ENCODE measurements around the gene TENM4.

- no peak for TF ChIP-seq EGR1 (IDR thresholded peaks at IDR 0.05; ENCODE audit: low read depth in 2 of 2)
- TF ChIP-seq SP1 (IDR thresholded peaks at IDR 0.05) = no peak
- no peak for TF ChIP-seq CTCF (IDR thresholded peaks at IDR 0.05; ENCODE audit: low read depth, low read length, missing input control)
- no peak for TF ChIP-seq GABPA (IDR thresholded peaks at IDR 0.05 in 1 of 2, conservative IDR thresholded peaks at IDR 0.05 in 1 of 2)
- no peak for TF ChIP-seq ZBTB33 (IDR thresholded peaks at IDR 0.05)
- no peak for TF ChIP-seq TAF1 (conservative IDR thresholded peaks at IDR 0.05)
- TF ChIP-seq JUND (IDR thresholded peaks at IDR 0.05) = no peak
- no peak for TF ChIP-seq RAD21 (IDR thresholded peaks at IDR 0.05)
- TF ChIP-seq ATF3 (IDR thresholded peaks at IDR 0.05) = no peak
- TF ChIP-seq MAX (IDR thresholded peaks at IDR 0.05) = no peak
Measured at GRCh38 chr11:78764946-78765345, 675.9 kb downstream of the TENM4 start.
